SK-N-SH treated with all-trans-retinoic acid at 6 μM for 48 hours (cell line): ENCODE data around the gene SLC50A1.

ENCODE experiments used
- ATAC-seq: fragments of 200-7000 bp; cut with Tn5 transposase; 3 replicates; pipeline ENCODE4 v1.9.1; 2020; ENCODE audit warnings: mild to moderate bottlenecking, moderate library complexity
- ARNTL ChIP-seq: fragments of 450-650 bp; formaldehyde crosslinking; IDR thresholded peaks from 2 replicates; pipeline ENCODE4 v1.5.0; 2020; ENCODE audit warnings: low read depth, mild to moderate bottlenecking, moderate library complexity, borderline replicate concordance
- CREB5 ChIP-seq: fragments of 250-450 bp; sonication (Bioruptor Pico); IDR thresholded peaks from 2 replicates; pipeline ENCODE4 v1.5.1; 2020; ENCODE audit warnings: low read depth, mild to moderate bottlenecking, moderate library complexity
- CSDC2 ChIP-seq: fragments of 250-450 bp; sonication (Bioruptor Pico); IDR thresholded peaks from 2 replicates; pipeline ENCODE4 v1.5.0; 2020; ENCODE audit warnings: mild to moderate bottlenecking, moderate library complexity
- CSRNP3 ChIP-seq: fragments of 250-450 bp; sonication (Bioruptor Pico); IDR thresholded peaks from 2 replicates; pipeline ENCODE4 v1.5.1; 2021; ENCODE audit warnings: mild to moderate bottlenecking, moderate library complexity
- ESRRG ChIP-seq: fragments of 250-450 bp; sonication (Bioruptor Pico); IDR thresholded peaks from 2 replicates; pipeline ENCODE4 v1.6.1; 2021; ENCODE audit warnings: mild to moderate bottlenecking
- GLIS3 ChIP-seq: fragments of 250-450 bp; sonication (Bioruptor Pico); IDR thresholded peaks from 2 replicates; pipeline ENCODE4 v1.5.0; 2020; ENCODE audit warnings: mild to moderate bottlenecking, moderate library complexity
- ISL1 ChIP-seq: fragments of 250-450 bp; sonication (Bioruptor Pico); IDR thresholded peaks from 2 replicates; pipeline ENCODE4 v2.1.2; 2022; ENCODE audit warnings: mild to moderate bottlenecking, moderate library complexity
- OSR1 ChIP-seq: fragments of 250-450 bp; sonication (Bioruptor Pico); IDR thresholded peaks from 2 replicates; pipeline ENCODE4 v1.8.0; 2022; ENCODE audit warnings: moderate library complexity, mild to moderate bottlenecking, inconsistent platforms
- PATZ1 ChIP-seq: fragments of 250-450 bp; sonication (Bioruptor Pico); IDR thresholded peaks from 2 replicates; pipeline ENCODE4 v1.8.0; 2020; ENCODE audit warnings: mild to moderate bottlenecking, moderate library complexity, borderline replicate concordance
- POU6F1 ChIP-seq: fragments of 250-450 bp; sonication (Bioruptor Pico); IDR thresholded peaks from 2 replicates; pipeline ENCODE4 v1.8.0; 2021; ENCODE audit warnings: low read depth, mild to moderate bottlenecking, moderate library complexity, borderline replicate concordance
- PPARA ChIP-seq: fragments of 250-450 bp; sonication (Bioruptor Pico); IDR thresholded peaks from 2 replicates; pipeline ENCODE4 v1.5.0; 2020; ENCODE audit warnings: mild to moderate bottlenecking, borderline replicate concordance
- RARB ChIP-seq: fragments of 250-450 bp; sonication (Bioruptor Pico); IDR thresholded peaks from 2 replicates; pipeline ENCODE4 v1.8.0; 2021; ENCODE audit warnings: mild to moderate bottlenecking, moderate library complexity
- SNAI2 ChIP-seq: fragments of 250-450 bp; sonication (Bioruptor Pico); IDR thresholded peaks from 2 replicates; pipeline ENCODE4 v1.5.0; 2020; ENCODE audit warnings: mild to moderate bottlenecking, moderate library complexity
- TCF4 ChIP-seq: fragments of 250-450 bp; sonication (Bioruptor Pico); IDR thresholded peaks from 2 replicates; pipeline ENCODE4 v1.8.0; 2021; ENCODE audit warnings: mild to moderate bottlenecking, moderate library complexity, borderline replicate concordance
- TOX ChIP-seq: fragments of 250-450 bp; sonication (Bioruptor Pico); IDR thresholded peaks from 2 replicates; pipeline ENCODE4 v1.8.0; 2021; ENCODE audit warnings: mild to moderate bottlenecking, moderate library complexity, borderline replicate concordance
- ZC3H10 ChIP-seq: fragments of 250-450 bp; sonication (Bioruptor Pico); IDR thresholded peaks from 2 replicates; pipeline ENCODE4 v1.5.1; 2021; ENCODE audit warnings: mild to moderate bottlenecking, moderate library complexity
- ZFP3 ChIP-seq: fragments of 250-450 bp; sonication (Bioruptor Pico); IDR thresholded peaks from 2 replicates; pipeline ENCODE4 v1.5.0; 2020; ENCODE audit warnings: mild to moderate bottlenecking, moderate library complexity
- ZFP30 ChIP-seq: fragments of 450-650 bp; formaldehyde crosslinking; IDR thresholded peaks from 2 replicates; pipeline ENCODE4 v1.5.0; 2022; ENCODE audit warnings: mild to moderate bottlenecking, moderate library complexity
- ZNF565 ChIP-seq: fragments of 450-650 bp; formaldehyde crosslinking; conservative IDR thresholded peaks from 2 replicates; pipeline ENCODE4 v1.5.0; 2020; ENCODE audit warnings: low read depth, mild to moderate bottlenecking, moderate library complexity
- ZNF70 ChIP-seq: fragments of 450-650 bp; formaldehyde crosslinking; IDR thresholded peaks from 2 replicates; pipeline ENCODE4 v1.5.0; 2020; ENCODE audit warnings: mild to moderate bottlenecking, moderate library complexity
- ZNF8 ChIP-seq: fragments of 450-650 bp; formaldehyde crosslinking; IDR thresholded peaks from 2 replicates; pipeline ENCODE4 v1.5.0; 2020; ENCODE audit warnings: mild to moderate bottlenecking, moderate library complexity

The SLC50A1 gene

GRCh38 chr1:155175281-155175926 lies 39.8 kb downstream of the SLC50A1 start:
- ATAC-seq, result no peak
- TF ChIP-seq OSR1 (CRISPR knock-in tag) (no peak), CREB5 (CRISPR knock-in tag) (no peak), ZNF70 (no peak), RARB (no peak), TOX (no peak), SNAI2 (CRISPR knock-in tag) (no peak), PATZ1 (CRISPR knock-in tag) (no peak), ESRRG (no peak), TCF4 (CRISPR knock-in tag) (no peak), ZFP3 (no peak), ZNF565 (CRISPR knock-in tag) (no peak), POU6F1 (CRISPR knock-in tag) (no peak), ZC3H10 (CRISPR knock-in tag) (no peak), ZFP30 (no peak), CSRNP3 (no peak)

GRCh38 chr1:155175927-155176371 lies 40.3 kb downstream of the SLC50A1 start:
- ATAC-seq, result no peak
- TF ChIP-seq ESRRG, result no peak
- no peak for TF ChIP-seq ISL1 (CRISPR knock-in tag)
- no peak for TF ChIP-seq ARNTL (CRISPR knock-in tag)
- no peak for TF ChIP-seq ZNF565 (CRISPR knock-in tag)
- TF ChIP-seq CSDC2 (CRISPR knock-in tag), result no peak
- no peak for TF ChIP-seq GLIS3 (CRISPR knock-in tag)
- TF ChIP-seq ZFP30, result no peak
- TF ChIP-seq SNAI2 (CRISPR knock-in tag), result no peak
- TF ChIP-seq ZC3H10 (CRISPR knock-in tag), result no peak
- no peak for TF ChIP-seq OSR1 (CRISPR knock-in tag)
- TF ChIP-seq CREB5 (CRISPR knock-in tag), result no peak
- no peak for TF ChIP-seq PPARA (CRISPR knock-in tag)
- no peak for TF ChIP-seq ZNF8 (CRISPR knock-in tag)
- TF ChIP-seq ZFP3, result no peak
- no peak for TF ChIP-seq POU6F1 (CRISPR knock-in tag)
- TF ChIP-seq, all 23 proteins: peak for 0

GRCh38 chr1:155176544-155177071 lies 41.0 kb downstream of the SLC50A1 start:
- TF ChIP-seq RARB (no peak), PATZ1 (CRISPR knock-in tag) (no peak), ZC3H10 (CRISPR knock-in tag) (no peak), TCF4 (CRISPR knock-in tag) (no peak), OSR1 (CRISPR knock-in tag) (no peak), CSDC2 (CRISPR knock-in tag) (no peak)
- peak; percentile 58 for ATAC-seq
